Measurements from ENCODE around the gene PLCD3. TPM values are rescaled to one million over a fixed set of nuclear protein-coding genes. Genes with fewer than 3 reads are reported as not detected.

PLCD3 gene
- total and polyA plus RNA-seq, 2 of the 8 experiments (the other 6 are each of a cell fraction or from before 2014, with no cell fraction given) = 26.5 to 48.1 TPM

DNA sequence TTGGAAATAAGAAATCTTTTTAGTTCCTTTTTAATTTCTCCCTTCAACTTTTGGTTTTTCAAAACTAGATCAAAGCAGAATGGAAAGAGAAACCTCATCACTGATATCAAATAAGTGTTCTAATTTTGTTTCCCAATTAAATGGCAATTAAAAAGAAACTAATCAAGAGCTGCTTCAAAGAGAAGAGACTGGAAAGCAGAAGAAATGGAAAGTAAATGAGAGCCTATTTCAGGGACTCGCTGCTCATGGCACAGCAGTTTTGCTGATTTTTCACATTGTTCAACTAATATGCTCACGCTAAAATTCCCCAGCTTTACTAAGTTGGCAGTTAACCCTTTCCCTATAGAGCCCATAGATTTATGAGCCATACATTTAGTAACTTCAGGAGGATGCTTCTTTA, 64.7 kb downstream of the PLCD3 start:
- Histone ChIP-seq H3K9ac (replicated peaks in 1 of 4; ENCODE audit: extremely low read depth in 1 of 4, low read depth in 3 of 4, low read length in 3 of 4) (no peak overlapping the region), H3K79me1 (ENCODE audit: low read depth, low read length) (peaks cover 3% of the 10 kb centered on the region; the same call in 1 of the 2 replicates), H3K4me2 (ENCODE audit: insufficient read depth in 1 of 2, low read depth in 2 of 2, low read length in 2 of 2) (no peak overlapping the region), H4K5ac (ENCODE audit: insufficient read length, low read depth, low read length) (no peak overlapping the region), H2BK5ac (ENCODE audit: low read depth, low read length) (no peak overlapping the region), H2AK5ac (ENCODE audit: low read depth, low read length) (no peak overlapping the region), H2BK15ac (ENCODE audit: low read length) (no peak overlapping the region), H3K18ac (ENCODE audit: extremely low read depth, low read length) (no peak overlapping the region), H3K79me2 (ENCODE audit: control insufficient read depth in 1 of 2, insufficient read depth in 2 of 2, low read length in 2 of 2) (peaks cover under 1 to 74% of the 10 kb centered on the region in 2 experiments), H3K27me3 (replicated peaks in 1 of 4; ENCODE audit: control insufficient read depth in 3 of 4, extremely low read depth in 1 of 4, insufficient read depth in 3 of 4, low read length in 3 of 4) (no peaks in the 10 kb centered on the region), H3K14ac (ENCODE audit: insufficient read length) (no peak overlapping the region), H4K20me1 (replicated peaks in 1 of 2; ENCODE audit: control insufficient read depth in 1 of 2, insufficient read depth in 2 of 2, low read length in 2 of 2) (peaks cover 0 to 5% of the 10 kb centered on the region in 2 experiments), H3K36me3 (ENCODE audit: control insufficient read depth in 2 of 4, insufficient read depth in 4 of 4, low read length in 3 of 4) (peaks cover 2 to 17% (median 4%) of the 10 kb centered on the region in 4 experiments; a peak in 1 of 8 replicates), H2BK20ac (ENCODE audit: low read length) (no peak overlapping the region), H2BK12ac (ENCODE audit: low read depth, low read length) (no peak overlapping the region), H3K56ac (replicated peaks; ENCODE audit: insufficient read length, low read depth, low read length) (no peak overlapping the region), H3K27ac (ENCODE audit: low read depth, low read length) (no peak overlapping the region), H3K4ac (replicated peaks; ENCODE audit: insufficient read length, low read depth, low read length) (no peak overlapping the region), H3K9me3 (ENCODE audit: insufficient read depth in 2 of 2, low read depth in 1 of 2, low read length in 1 of 2) (no peaks in the 10 kb centered on the region), H4K91ac (replicated peaks; ENCODE audit: insufficient read length, low read length) (no peak overlapping the region), H3K4me3 (ENCODE audit: extremely low read depth in 1 of 4, insufficient read depth in 2 of 4, low read depth in 3 of 4, low read length in 4 of 4) (no peak overlapping the region), H2BK120ac (replicated peaks; ENCODE audit: low read depth, low read length) (no peak overlapping the region), H3K4me1 (replicated peaks in 1 of 4; ENCODE audit: control insufficient read depth in 3 of 4, insufficient read depth in 4 of 4, low read length in 3 of 4) (no peaks in the 10 kb centered on the region), H3K23ac (ENCODE audit: insufficient read length) (no peak overlapping the region), H2AFZ (ENCODE audit: low read length) (no peak overlapping the region), H3K23me2 (ENCODE audit: low read depth, low read length) (no peaks in the 10 kb centered on the region), H4K8ac (ENCODE audit: extremely low read depth, insufficient read depth, low read length) (no peak overlapping the region)
- POLR2A ChIA-PET (ENCODE audit: partially characterized antibody) = interaction anchor here (1.3 to 1.4 kb wide), 2 partner anchors 10 kb away, joined by 3 to 4 read pairs; no protein-coding TSS in a partner anchor
- no peak for DNase-seq (ENCODE audit: low read depth in 1 of 2, low spot score in 2 of 2)
- CTCF ChIA-PET (ENCODE audit: partially characterized antibody) = interaction anchor here (0.8 to 3.1 kb wide), 7 partner anchors 8 to 37 kb away, joined by 3 to 8 read pairs (median 3); no protein-coding TSS in a partner anchor
- WGBS, 2 experiments (ENCODE audit: extremely low coverage in 1 of 2, insufficient coverage in 1 of 2, insufficient read length in 1 of 2, insufficient replicate concordance in 2 of 2, low coverage in 1 of 2, low lambda C conversion rate in 2 of 2, missing lambda C conversion rate in 1 of 2) = 97% methylated on average over 2 of the region's 2 CpGs; no CpG with 5 or more reads in 1 of the 2 experiments
- no peak for FAIRE-seq
- TF ChIP-seq EGR1 (IDR thresholded peaks at IDR 0.05; ENCODE audit: borderline replicate concordance, low read depth, low read length) (no peak), CTCF (IDR thresholded peaks at IDR 0.05; ENCODE audit: control extremely low read depth in 1 of 3, insufficient read depth in 1 of 3, low read depth in 1 of 3, low read length in 3 of 3) (no peak)
